Measurements from ENCODE around the gene FRMD4B.

The FRMD4B gene

GRCh38 chr3:69385723-69386555 is at the start of gene FRMD4B:
TSS of gene FRMD4B (minus strand) at chr3:69386088. CDS start at chr3:69385989, 99 bp downstream.
- DNase-seq: peak; percentile 70

- no peak for DNase-seq
Observed at GRCh38 chr3:69433969-69434325, 48.1 kb upstream of the FRMD4B start.

- no peak for DNase-seq
Observed at GRCh38 chr3:69433121-69433968, 47.5 kb upstream of the FRMD4B start.

GRCh38 chr3:69428657-69429255 is 42.9 kb upstream of the FRMD4B start:
- no peak for DNase-seq

GRCh38 chr3:69426967-69427304 is 41.0 kb upstream of the FRMD4B start:
- DNase-seq: no peak

GRCh38 chr3:69426291-69426966 is 40.5 kb upstream of the FRMD4B start:
- no peak for DNase-seq

GRCh38 chr3:69425249-69425648 is 39.4 kb upstream of the FRMD4B start:
- DNase-seq: no peak

- DNase-seq: no peak
Observed at GRCh38 chr3:69423463-69424155, 37.7 kb upstream of the FRMD4B start.

- DNase-seq: no peak
Observed at GRCh38 chr3:69422751-69423150, 36.9 kb upstream of the FRMD4B start.

- no peak for DNase-seq
Observed at GRCh38 chr3:69420781-69421520, 35.1 kb upstream of the FRMD4B start.

- no peak for DNase-seq
Observed at GRCh38 chr3:69419276-69419675, 33.4 kb upstream of the FRMD4B start.

GRCh38 chr3:69417541-69418078 is 31.7 kb upstream of the FRMD4B start:
- no peak for DNase-seq

GRCh38 chr3:69413551-69414207 is 27.8 kb upstream of the FRMD4B start:
- DNase-seq: no peak

- no peak for DNase-seq
Observed at GRCh38 chr3:69411346-69411745, 25.5 kb upstream of the FRMD4B start.

- DNase-seq: peak; percentile 82
Observed at GRCh38 chr3:69410301-69410700, 24.4 kb upstream of the FRMD4B start.

GRCh38 chr3:69409831-69410230 is 23.9 kb upstream of the FRMD4B start:
- no peak for DNase-seq

GRCh38 chr3:69409011-69409410 is 23.1 kb upstream of the FRMD4B start:
- DNase-seq: no peak

- DNase-seq: no peak
Observed at GRCh38 chr3:69408542-69408941, 22.7 kb upstream of the FRMD4B start.

GRCh38 chr3:69407908-69408307 is 22.0 kb upstream of the FRMD4B start:
- DNase-seq: no peak

- DNase-seq: no peak
Observed at GRCh38 chr3:69406163-69406562, 20.3 kb upstream of the FRMD4B start.

GRCh38 chr3:69405067-69405466 is 19.2 kb upstream of the FRMD4B start:
- DNase-seq: no peak

All from activated CD8-positive, alpha-beta memory T cell treated with anti-CD3 and anti-CD28 coated beads for 24 hours (primary cell).